Fibroblast of lung (primary cell): Measurements from ENCODE around the gene EVI5.

ENCODE experiments used
- EZH2 ChIP-seq: IDR thresholded peaks from 2 replicates; pipeline ENCODE4 v1.5.1; 2012; ENCODE audit warnings: low read length, control low read depth, mild to moderate bottlenecking; ENCODE audit errors: missing control alignments
- TF ChIP-seq, protein P1 (sequence below), 2 donors: IDR thresholded peaks in 1 of 2; conservative IDR thresholded peaks in 1 of 2; 1 replicate in 1 of 2; 2 replicates in 1 of 2; pipeline ENCODE4 v1.5.1; 2011 to 2012; ENCODE audit warnings: low read length in 2 of 2, control low read depth in 1 of 2, inconsistent platforms in 1 of 2, low read depth in 1 of 2, mild to moderate bottlenecking in 1 of 2

- TF ChIP-seq, protein P1, sequence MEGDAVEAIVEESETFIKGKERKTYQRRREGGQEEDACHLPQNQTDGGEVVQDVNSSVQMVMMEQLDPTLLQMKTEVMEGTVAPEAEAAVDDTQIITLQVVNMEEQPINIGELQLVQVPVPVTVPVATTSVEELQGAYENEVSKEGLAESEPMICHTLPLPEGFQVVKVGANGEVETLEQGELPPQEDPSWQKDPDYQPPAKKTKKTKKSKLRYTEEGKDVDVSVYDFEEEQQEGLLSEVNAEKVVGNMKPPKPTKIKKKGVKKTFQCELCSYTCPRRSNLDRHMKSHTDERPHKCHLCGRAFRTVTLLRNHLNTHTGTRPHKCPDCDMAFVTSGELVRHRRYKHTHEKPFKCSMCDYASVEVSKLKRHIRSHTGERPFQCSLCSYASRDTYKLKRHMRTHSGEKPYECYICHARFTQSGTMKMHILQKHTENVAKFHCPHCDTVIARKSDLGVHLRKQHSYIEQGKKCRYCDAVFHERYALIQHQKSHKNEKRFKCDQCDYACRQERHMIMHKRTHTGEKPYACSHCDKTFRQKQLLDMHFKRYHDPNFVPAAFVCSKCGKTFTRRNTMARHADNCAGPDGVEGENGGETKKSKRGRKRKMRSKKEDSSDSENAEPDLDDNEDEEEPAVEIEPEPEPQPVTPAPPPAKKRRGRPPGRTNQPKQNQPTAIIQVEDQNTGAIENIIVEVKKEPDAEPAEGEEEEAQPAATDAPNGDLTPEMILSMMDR (conservative IDR thresholded peaks at IDR 0.05 in 1 of 2, IDR thresholded peaks at IDR 0.05 in 1 of 2; ENCODE audit: low read depth in 1 of 2, low read length in 2 of 2): no peak
- no peak for TF ChIP-seq EZH2
Observed at GRCh38 chr1:92543131-92544055, 241.5 kb downstream of the EVI5 start.
